Hepatocyte (in vitro differentiated cells): ENCODE data around the gene RIC8B. TPM values are rescaled to one million over a fixed set of nuclear protein-coding genes. Genes with fewer than 3 reads are reported as not detected.

Experiments used
- DNase-seq: peaks from one replicate; pipeline ENCODE4 v3.0.0-alpha.2; 2016; ENCODE audit warnings: low spot score
- H2AFZ ChIP-seq: fragments of 200-600 bp; sonication (generic); 2 replicates; pipeline ENCODE4 v1.6.0; 2016; ENCODE audit warnings: antibody characterized with exemption, mild to moderate bottlenecking
- H3K27ac ChIP-seq: fragments of 200-600 bp; sonication (generic); 2 replicates; pipeline ENCODE4 v1.5.1; 2016; ENCODE audit warnings: mild to moderate bottlenecking
- H3K27me3 ChIP-seq: fragments of 200-600 bp; sonication (generic); 2 replicates; pipeline ENCODE4 v1.6.1; 2016
- H3K36me3 ChIP-seq: fragments of 200-600 bp; sonication (generic); replicated peaks from 2 replicates; pipeline ENCODE4 v1.5.1; 2016; ENCODE audit warnings: low read depth; ENCODE audit not compliant: insufficient read depth
- H3K4me1 ChIP-seq: fragments of 200-600 bp; sonication (generic); 2 replicates; pipeline ENCODE4 v1.5.1; 2016; ENCODE audit warnings: mild to moderate bottlenecking, moderate library complexity; ENCODE audit not compliant: insufficient read depth
- H3K4me2 ChIP-seq: fragments of 200-600 bp; sonication (generic); 2 replicates; pipeline ENCODE4 v1.6.0; 2016
- H3K4me3 ChIP-seq: fragments of 200-600 bp; sonication (generic); 2 replicates; pipeline ENCODE4 v1.5.1; 2016; ENCODE audit warnings: mild to moderate bottlenecking
- H3K79me2 ChIP-seq: fragments of 200-600 bp; sonication (generic); 2 replicates; pipeline ENCODE4 v1.6.0; 2017; ENCODE audit warnings: mild to moderate bottlenecking
- H3K9me2 ChIP-seq: fragments of 200-600 bp; sonication (generic); replicated peaks from 2 replicates; pipeline ENCODE4 v1.6.0; 2017; ENCODE audit warnings: mild to moderate bottlenecking; ENCODE audit not compliant: insufficient read depth
- H3K9me3 ChIP-seq: fragments of 200-600 bp; sonication (generic); 2 replicates; pipeline ENCODE4 v1.5.1; 2016; ENCODE audit warnings: low read depth, mild to moderate bottlenecking
- H4K20me1 ChIP-seq: fragments of 200-600 bp; sonication (generic); 2 replicates; pipeline ENCODE4 v1.6.0; 2016; ENCODE audit warnings: mild to moderate bottlenecking; ENCODE audit not compliant: insufficient read depth, poor library complexity, severe bottlenecking
- EZH2 ChIP-seq: fragments of 200-600 bp; sonication (generic); IDR thresholded peaks from 2 replicates; pipeline ENCODE4 v1.6.1; 2016; ENCODE audit warnings: antibody characterized with exemption, mild to moderate bottlenecking, borderline replicate concordance
- EZH2phosphoT487 ChIP-seq: fragments of 200-600 bp; sonication (generic); IDR thresholded peaks from one replicate; pipeline ENCODE4 v1.6.1; 2018; ENCODE audit warnings: antibody characterized with exemption, mild to moderate bottlenecking, low read depth, moderate library complexity; ENCODE audit not compliant: unreplicated experiment, severe bottlenecking
- WGBS: methylation state at CpG from one replicate; pipeline ENCODE4 v1.1.6; 2016; ENCODE audit warnings: low lambda C conversion rate; ENCODE audit errors: missing lambda C conversion rate; 5-methylcytosine and 5-hydroxymethylcytosine counted together
- polyA plus RNA-seq: library from polyadenylated mRNA; unstranded; fragments of >200 nt; fragmentation: Nextera tagmentation; extraction: Ambion mirVana; gene quantifications from 2 replicates; pipeline ENCODE4 v1.2.1, GENCODE V29; 2016
- total RNA-seq: library from RNA; depleted of rRNA; stranded (reverse); fragments of >200 nt; gene quantifications from 2 replicates; pipeline ENCODE4 v1.2.3, GENCODE V29; 2014
- TF ChIP-seq, protein P1 (sequence below): fragments of 200-600 bp; sonication (generic); IDR thresholded peaks from 2 replicates; pipeline ENCODE4 v1.5.1; 2016; ENCODE audit warnings: antibody characterized with exemption, mild to moderate bottlenecking; ENCODE audit not compliant: poor library complexity

RIC8B gene
- total and polyA plus RNA-seq, 2 experiments from 2014 or later = 5.4 to 10.6 TPM

DNA sequence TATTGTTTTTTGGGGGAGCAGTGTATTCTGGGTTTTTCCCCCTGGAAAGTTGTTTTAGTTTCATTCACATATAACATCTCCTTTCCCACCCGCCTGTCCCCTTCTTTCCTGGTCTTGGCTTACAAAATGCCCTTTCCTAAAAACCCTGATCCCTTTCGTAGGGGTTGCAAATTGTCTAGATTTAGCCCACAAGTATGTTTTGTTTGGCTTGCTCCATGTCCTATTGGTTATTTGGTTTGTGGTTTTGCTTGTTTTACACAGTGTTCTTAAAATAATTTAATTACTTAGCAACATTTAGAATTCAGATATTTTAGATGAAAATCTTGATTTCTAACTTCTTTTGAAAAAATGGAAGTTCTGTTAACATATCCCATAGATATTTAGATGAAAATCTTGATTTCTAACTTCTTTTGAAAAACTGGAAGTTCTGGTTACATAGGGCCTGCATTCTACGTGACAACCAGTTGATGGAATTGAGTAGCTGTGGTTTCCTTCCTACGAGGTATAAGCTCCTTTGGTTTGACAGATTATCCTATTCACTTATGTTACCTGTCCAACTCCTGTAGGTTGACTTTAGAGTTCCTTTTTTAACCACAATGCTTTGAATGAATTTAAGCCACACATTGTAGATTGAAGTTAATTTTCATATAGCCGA is 92.1 kb downstream of the RIC8B start:
- Histone ChIP-seq H3K79me2 (no peaks in the 10 kb centered on the region), H2AFZ (no peak overlapping the region), H3K9me3 (no peaks in the 10 kb centered on the region), H3K4me3 (no peak overlapping the region), H3K27ac (no peak overlapping the region), H3K4me1 (peaks cover 4% of the 10 kb centered on the region), H3K4me2 (no peak overlapping the region), H4K20me1 (no peaks in the 10 kb centered on the region), H3K36me3 (no peaks in the 10 kb centered on the region), H3K27me3 (no peaks in the 10 kb centered on the region), H3K9me2 (no peaks in the 10 kb centered on the region)
- 91% methylated on average over 5 of the region's 5 CpGs for WGBS
- DNase-seq = no peak
- TF ChIP-seq, protein P1, sequence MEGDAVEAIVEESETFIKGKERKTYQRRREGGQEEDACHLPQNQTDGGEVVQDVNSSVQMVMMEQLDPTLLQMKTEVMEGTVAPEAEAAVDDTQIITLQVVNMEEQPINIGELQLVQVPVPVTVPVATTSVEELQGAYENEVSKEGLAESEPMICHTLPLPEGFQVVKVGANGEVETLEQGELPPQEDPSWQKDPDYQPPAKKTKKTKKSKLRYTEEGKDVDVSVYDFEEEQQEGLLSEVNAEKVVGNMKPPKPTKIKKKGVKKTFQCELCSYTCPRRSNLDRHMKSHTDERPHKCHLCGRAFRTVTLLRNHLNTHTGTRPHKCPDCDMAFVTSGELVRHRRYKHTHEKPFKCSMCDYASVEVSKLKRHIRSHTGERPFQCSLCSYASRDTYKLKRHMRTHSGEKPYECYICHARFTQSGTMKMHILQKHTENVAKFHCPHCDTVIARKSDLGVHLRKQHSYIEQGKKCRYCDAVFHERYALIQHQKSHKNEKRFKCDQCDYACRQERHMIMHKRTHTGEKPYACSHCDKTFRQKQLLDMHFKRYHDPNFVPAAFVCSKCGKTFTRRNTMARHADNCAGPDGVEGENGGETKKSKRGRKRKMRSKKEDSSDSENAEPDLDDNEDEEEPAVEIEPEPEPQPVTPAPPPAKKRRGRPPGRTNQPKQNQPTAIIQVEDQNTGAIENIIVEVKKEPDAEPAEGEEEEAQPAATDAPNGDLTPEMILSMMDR = no peak
- no peak for TF ChIP-seq EZH2phosphoT487
- TF ChIP-seq EZH2 = no peak

DNA sequence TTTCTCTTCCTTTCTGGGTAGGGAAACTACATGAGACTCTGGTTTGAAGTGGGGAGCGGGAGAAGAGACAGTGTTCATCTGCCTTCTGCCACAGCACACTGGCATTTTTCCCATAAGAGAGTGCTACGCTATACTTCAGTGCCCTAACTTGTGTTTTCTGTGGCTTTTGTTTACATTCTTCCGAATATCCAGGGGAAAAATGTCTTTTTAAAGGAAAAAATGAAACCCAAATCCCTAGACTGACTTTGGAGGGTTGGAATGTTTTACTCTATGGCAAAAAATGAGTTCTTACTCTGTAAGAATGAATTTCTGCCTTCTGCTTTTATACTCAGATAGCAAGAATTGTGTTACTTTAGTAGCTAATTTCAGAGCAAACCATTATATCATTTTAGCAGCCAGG is 93.2 kb downstream of the RIC8B start:
- Histone ChIP-seq H3K4me3 (no peak overlapping the region), H3K79me2 (no peaks in the 10 kb centered on the region), H3K4me2 (peak overlapping the region; percentile 19), H4K20me1 (no peaks in the 10 kb centered on the region), H3K36me3 (no peaks in the 10 kb centered on the region), H3K9me2 (no peaks in the 10 kb centered on the region), H3K27ac (no peak overlapping the region), H3K27me3 (no peaks in the 10 kb centered on the region), H3K4me1 (no peaks in the 10 kb centered on the region), H2AFZ (no peak overlapping the region), H3K9me3 (no peaks in the 10 kb centered on the region)
- 73% methylated on average over 3 of the region's 3 CpGs for WGBS
- TF ChIP-seq, protein P1 = no peak
- no peak for TF ChIP-seq EZH2phosphoT487
- no peak for TF ChIP-seq EZH2
- no peak for DNase-seq

DNA sequence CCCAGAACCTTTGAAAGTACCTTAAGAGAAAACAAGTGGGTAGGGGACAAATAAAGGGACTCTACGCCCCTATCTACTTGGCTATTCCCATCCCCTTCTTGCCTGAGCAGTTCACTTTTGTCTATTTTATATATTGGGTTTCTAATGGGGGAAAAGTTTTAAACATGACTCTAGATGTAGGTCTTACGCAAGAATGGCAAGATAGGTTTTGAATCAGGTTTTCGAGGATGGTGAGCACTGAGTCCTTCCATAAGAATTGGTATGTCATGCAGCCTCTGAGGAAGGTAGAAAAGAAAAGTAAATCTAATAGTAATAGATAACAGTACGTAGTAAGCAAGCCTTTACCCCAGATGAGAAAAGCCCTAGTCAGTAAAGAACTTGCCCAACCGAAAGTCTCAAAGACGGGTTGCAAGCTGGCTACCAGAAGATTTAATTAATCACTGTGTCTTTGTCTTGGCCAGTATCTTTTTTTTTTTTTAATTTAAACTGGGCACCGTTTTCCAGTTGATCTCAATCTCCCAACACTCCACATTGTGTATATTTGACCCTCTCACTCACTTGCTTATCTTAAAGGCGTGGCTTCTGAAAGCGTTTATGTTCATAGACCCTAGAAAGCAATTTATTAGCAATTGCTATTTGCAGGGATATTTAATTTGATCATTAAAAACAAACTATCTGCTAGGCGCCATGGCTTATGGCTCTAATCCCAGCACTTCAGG is 94.7 kb downstream of the RIC8B start:
- 85% methylated on average over 10 of the region's 10 CpGs for WGBS

More for the DNA sequence above, 94.7 kb downstream of the RIC8B start:
- Histone ChIP-seq H3K27me3 (no peaks in the 10 kb centered on the region), H3K9me2 (no peaks in the 10 kb centered on the region), H3K79me2 (no peaks in the 10 kb centered on the region), H3K36me3 (no peaks in the 10 kb centered on the region), H3K4me1 (no peaks in the 10 kb centered on the region), H3K4me3 (no peak overlapping the region), H3K4me2 (no peak overlapping the region), H4K20me1 (no peaks in the 10 kb centered on the region), H3K9me3 (no peaks in the 10 kb centered on the region), H2AFZ (no peak overlapping the region), H3K27ac (no peak overlapping the region)
- DNase-seq = no peak
- TF ChIP-seq, protein P1 = no peak
- TF ChIP-seq EZH2 = no peak
- TF ChIP-seq EZH2phosphoT487 = no peak
